ENCODE measurements around the gene PLEKHO2.

PLEKHO2 gene

DNA sequence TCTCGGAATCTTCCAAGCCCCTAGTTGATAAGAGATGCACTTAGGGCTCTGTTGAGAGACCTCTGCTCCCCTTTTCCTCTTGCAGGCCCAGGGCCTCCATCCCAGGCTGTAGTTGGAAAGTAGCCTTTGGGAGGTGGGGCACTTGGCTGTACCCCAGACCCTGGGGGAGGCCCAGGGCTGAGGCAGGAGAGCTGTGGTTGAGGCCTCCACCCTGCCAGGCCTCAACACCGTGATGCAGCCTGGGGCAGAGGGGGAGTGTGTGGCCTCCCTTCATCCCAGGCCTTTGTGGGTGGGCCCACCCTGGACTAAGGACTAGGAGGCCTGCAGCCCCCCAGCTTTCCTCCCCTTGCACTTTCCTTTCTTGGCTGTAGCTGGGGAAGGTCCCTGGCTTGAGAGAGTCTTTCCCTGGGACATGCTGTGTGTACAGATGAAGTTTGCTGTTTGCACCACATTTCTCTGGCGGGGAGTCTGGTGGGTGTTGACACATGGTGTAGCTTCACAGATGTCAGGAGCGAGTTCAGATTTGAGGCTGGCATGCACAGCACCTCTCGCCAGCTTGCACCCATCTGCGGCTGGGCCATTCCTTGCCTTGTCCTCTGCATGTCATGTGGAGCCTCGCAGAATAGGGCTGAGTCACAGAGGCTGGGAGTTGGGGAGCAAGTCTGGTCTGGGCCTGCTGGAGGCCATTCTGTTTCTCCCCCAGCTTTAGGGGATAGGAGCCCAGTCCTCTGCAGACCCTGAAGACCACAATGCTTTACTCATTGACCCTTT, 13.7 kb downstream of the PLEKHO2 start:
- DNase-seq (ENCODE audit: low read depth in 2 of 2), result no peak

DNA sequence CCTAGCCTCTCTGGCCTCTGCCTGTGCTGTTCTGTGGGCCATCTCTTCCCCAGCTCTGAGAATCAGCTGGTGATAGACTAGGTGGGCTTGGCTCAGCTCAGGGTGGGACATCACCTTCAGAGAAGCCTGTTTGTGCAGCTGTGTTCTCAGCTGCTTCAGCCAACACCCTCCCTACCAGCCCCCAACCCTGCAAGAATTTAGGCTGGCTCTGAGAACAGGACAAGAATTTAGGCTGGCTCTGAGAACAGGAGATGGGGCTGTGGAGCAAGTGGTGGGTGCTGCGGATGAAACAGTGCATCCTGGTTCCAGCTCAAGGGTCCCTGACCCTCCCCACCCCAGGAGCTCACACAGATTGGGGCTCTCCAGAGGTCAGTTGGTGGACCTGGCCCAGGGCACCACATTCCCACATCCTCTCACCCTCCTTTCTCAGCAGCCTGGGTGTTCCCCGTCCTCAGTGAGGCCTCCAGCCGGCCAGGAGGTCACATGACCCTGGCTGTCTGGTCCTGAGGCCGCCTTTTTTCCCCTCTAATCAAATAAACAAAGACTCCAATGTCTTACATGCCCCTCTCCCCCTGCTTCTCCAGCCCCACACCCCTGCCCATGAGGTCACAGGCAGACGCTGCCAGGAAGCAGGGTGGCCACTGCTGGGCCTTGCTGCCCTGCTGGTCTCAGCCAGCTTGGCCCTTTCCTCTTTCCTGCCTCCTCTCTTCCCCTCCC, 14.9 kb downstream of the PLEKHO2 start:
- DNase-seq (ENCODE audit: low read depth in 2 of 2), result no peak

DNA sequence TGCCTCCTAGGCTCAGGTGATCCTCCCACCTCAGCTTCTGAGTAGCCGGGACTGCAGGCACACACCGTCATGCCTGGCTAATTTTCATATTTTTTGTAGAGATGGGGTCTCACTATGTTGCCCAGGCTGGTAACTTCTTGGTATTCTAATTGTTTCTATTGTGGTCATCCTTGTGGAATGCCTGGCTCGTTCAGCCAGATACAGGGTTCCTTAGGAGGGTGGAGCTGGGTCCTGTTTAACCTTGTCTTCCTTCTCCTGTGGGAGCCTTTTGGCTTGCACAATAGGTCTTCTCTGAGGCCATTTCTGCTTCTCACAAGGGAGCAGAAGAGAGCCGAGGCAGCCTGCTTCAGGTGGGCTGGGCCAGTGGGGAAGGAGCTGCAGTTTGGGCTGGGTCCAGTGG, 15.7 kb downstream of the PLEKHO2 start:
- no peak for DNase-seq (ENCODE audit: low read depth in 2 of 2)

DNA sequence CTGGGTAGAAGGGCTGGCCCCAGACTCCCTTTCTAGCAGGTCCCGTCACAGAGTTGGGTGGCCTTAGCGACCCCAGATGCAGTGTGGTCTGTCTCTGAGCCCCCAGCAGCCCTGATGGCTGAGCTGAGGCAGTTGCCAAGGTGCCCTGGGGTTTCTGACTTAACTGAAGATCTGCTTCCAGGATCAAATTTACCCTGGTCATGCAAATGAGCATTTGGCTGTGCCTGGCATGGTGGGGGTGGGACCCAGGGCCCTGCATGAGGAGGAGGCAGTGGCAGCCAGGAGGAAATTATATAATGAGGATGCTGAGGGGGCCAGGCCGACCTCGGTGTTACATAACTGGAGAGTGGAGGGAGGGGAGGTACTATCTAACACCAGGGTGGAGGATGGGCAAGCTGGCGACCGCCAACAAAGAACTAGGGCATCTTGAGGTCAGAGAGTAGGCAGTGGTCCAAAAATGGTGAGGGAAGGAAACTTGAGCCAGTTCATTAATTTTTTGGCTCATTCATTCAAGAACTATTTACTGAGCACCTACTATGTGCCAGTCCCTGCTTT, 16.4 kb downstream of the PLEKHO2 start:
- DNase-seq (ENCODE audit: low read depth in 2 of 2), result no peak

DNA sequence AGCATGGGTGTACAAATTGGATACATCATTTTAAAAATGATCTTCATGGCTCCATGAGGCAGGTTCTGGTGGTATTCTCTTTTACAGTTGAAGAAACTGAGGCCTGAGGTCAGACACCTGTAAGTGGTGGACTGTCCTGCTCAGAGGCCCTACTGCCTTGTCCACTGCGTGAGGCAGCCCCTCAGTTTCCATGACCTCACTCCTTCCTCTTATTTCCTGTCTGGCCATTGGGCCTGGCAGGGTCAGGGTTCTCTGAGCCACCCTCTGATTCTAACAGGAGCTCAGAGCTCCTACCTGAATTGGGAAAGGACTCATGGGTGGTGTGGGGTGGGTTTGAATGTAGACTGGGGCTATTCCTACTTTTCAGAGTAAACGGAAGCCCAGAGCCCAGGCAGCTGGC, 17.5 kb downstream of the PLEKHO2 start:
- DNase-seq (ENCODE audit: low read depth in 2 of 2), result no peak

DNA sequence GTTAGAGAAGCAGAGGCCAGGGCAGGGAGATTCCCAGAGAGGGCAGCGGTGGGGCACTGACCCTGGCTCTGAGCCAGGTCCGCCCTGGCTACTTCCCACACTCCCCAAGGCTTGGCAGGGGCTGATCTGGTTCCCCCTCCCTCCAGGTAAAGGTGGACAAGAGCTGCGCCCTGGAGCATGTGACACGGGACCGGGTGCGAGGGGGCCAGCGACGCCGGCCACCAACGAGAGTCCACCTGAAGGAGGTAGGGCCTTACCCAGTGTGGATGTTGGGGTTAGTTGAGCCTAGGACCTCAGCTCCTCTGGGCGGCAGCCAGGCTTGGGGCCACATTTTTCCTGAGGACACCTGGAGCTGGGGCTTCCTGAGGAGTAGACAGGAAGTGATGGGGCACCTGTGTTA, 19.6 kb downstream of the PLEKHO2 start:
- no peak for DNase-seq (ENCODE audit: low read depth in 2 of 2)

DNA sequence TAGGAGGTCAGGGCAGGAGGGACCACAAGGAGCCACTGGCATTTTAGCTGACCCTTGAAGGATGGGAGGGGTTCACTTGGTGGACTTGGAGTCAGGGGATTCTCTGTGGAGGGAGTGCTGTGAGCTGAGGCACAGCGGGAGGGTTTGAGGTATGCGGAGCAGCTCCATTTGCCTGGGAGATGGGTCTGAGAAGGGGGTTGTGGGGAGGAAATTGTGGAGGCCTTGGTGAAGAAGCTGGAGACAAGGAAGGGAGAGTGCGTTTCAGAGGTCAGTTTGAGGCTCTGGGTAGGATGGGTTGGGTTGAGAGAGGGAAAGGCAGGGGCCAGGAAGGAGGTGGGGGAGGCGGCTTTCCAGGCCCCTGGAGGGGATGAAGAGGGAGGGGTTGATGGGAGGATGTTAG, 20.2 kb downstream of the PLEKHO2 start:
- DNase-seq (ENCODE audit: low read depth in 2 of 2), result no peak

DNA sequence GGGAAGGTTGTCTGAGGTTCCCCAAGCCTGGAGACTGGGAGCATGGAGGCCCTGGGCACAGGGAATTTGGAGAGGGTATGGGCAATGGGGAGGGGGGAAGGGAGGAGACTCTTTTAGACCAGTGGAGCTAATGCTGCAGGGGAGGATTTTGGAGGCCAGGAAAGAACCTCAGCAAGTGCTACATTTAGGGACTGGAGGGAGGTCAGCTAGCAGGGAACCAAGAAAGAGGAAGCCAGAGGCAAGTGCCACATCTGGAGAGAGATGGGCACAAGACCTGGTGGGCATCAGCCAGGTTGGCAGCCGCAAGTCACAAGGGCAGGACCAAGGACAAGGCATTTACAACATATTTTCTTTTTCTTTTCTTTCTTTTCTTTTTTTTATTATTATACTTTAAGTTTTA, 20.7 kb downstream of the PLEKHO2 start:
- DNase-seq (ENCODE audit: low read depth in 2 of 2), result no peak

DNA sequence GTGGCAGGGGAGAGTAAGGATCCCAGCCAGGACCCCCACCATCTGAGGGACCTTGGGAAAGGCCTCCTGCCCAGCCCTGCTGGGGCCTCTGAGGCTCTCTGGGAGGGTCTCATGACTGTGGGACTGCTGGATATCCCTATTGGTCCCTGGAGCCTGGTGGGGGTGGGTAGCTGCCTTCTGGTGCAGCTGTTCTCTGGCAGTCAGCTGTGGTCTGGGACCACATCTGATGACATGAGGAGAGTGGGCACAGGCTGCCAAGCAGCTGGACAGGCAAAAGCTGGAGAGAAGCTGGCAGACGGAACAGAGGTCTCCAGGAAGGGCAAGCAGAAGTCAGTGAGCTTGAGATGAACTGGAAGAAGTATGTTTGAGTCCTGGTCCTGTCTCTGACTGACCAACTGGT, 22.4 kb downstream of the PLEKHO2 start:
- no peak for DNase-seq (ENCODE audit: low read depth in 2 of 2)

DNA sequence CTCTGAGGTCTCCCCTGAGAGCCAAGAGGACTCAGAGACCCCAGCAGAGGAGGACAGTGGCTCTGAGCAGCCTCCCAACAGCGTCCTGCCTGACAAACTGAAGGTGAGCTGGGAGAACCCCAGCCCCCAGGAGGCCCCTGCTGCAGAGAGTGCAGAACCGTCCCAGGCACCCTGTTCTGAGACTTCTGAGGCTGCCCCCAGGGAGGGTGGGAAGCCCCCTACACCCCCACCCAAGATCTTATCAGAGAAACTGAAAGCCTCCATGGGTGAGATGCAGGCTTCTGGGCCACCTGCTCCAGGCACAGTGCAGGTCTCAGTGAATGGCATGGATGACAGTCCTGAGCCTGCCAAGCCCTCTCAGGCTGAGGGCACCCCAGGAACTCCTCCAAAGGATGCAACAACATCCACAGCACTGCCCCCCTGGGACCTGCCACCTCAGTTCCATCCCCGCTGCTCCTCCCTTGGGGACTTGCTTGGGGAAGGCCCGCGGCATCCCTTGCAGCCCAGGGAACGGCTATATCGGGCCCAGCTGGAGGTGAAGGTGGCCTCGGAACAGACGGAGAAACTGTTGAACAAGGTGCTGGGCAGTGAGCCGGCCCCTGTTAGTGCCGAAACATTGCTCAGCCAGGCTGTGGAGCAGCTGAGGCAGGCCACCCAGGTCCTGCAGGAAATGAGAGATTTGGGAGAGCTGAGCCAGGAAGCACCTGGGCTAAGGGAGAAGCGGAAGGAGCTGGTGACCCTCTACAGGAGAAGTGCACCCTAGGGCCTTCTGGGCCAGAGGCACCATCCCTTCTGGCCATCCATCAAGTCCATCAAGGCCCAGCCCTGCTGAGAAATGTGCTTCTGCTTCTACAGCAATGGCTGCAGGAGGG, 23.6 kb downstream of the PLEKHO2 start:
- DNase-seq (ENCODE audit: low read depth in 2 of 2), result no peak

DNA sequence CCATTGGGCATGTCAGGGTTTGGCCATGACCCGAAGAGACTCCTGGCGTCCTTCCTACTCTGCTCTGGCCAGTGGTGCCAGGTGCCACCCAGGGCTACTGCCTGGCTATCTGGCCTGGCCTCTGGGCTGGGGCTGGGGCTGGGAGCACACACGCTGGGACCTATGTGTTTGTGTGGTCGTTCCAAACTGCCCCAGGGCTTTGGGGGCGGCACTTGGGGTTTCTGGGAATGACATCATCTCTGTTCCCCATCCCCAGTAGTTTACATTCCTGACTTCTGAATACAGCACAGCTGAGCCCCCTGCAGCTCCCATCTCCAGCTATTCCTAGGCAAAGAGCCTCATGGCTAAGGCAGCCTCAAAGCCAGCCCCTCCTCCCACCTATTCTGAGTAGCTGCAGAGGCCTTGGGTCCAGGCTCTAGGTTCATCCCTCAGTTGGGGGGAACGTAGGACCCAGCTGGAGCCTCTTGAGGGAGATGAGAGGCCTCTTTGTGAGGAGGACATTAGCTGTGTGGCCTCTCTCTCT, 24.3 kb downstream of the PLEKHO2 start:
- DNase-seq (ENCODE audit: low read depth in 2 of 2), result no peak

DNA sequence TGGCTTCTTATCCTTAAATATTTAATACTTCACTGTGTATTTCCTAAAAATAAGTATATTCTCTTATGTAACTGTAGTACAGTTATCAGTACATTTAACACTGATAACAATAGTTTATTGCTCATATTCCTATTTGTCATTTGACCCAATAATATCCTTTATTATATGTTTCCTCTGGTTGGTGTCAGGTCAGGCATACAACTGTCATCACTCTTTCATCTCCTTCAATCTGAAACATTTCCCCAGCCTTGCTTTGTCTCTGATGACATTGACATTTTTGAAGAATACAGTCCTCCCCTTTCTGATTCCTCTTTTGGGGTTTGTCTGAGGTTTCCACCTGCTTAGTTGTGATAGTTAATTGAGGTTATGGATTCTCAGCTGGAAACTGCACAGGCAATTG, 27.8 kb downstream of the PLEKHO2 start:
- DNase-seq (ENCODE audit: low read depth in 2 of 2), result no peak

DNA sequence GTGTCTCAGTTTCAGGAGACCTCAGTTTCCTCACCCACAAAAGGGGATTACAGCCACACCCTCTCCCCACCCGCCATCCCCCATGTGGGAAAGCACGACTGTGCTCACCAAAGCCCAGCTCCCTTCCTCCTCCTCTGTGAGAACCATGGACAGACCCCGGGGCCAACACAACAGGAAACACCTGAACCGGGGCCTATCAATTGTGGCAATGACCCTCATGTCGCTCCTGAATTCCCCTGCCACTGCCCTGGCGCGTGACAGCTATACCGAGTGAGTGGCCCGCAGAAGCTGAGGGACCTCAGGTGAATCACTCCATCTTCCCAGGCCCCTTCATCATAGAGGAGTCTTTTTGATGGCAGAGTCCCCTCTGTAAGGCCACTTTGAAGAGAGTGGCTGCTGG, 28.6 kb downstream of the PLEKHO2 start:
- DNase-seq (ENCODE audit: low read depth in 2 of 2), result no peak

DNA sequence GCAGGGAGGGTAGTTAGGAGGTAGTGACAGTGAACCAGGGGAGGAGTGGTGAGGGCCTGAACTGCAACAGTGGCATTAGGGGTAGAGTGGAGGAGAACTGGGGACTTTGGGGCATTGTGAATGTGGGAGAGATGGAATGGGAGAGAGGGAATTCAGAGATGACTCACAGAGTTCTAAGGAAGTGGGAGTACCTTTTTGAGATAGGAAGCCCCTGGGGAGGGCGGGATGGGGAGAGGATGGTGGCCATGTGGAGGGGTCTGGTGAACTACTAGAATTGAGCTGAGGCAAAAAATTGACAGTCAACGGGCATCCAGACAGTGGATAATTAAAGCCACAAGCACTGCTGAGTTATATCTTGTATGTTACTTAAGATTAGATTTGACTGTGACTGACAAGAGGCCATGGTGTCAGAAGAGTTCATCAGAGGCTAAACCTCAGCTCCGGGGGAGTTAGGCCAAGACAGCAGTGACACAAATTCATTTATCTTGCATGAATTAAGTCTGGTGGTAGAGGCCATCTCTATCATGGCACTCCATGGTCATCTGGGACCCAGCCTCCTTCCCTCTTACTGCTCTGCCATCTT, 34.0 kb downstream of the PLEKHO2 start:
- DNase-seq (ENCODE audit: low read depth in 2 of 2), result no peak

DNA sequence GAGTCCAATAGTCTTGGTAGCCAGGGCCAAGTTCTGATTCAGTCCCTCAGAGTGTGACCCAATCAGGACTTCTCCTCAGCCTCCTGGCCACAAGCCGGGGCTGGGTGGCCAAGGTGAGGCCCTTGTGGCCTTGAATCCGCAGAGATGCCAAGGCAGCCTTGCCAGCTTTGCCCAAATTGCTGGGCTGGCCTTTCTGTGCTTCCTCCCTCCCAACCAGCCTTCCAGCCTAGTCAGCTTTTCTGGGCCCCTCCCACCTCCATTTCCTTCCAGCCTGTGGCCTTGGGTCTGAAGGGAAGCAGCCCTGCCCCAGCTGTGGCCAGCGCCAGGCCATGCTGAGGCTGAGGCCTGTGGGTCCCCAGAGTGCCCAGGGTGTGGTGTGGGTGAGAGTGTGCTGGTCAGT, 35.7 kb downstream of the PLEKHO2 start:
- DNase-seq (ENCODE audit: low read depth in 2 of 2), result no peak

DNA sequence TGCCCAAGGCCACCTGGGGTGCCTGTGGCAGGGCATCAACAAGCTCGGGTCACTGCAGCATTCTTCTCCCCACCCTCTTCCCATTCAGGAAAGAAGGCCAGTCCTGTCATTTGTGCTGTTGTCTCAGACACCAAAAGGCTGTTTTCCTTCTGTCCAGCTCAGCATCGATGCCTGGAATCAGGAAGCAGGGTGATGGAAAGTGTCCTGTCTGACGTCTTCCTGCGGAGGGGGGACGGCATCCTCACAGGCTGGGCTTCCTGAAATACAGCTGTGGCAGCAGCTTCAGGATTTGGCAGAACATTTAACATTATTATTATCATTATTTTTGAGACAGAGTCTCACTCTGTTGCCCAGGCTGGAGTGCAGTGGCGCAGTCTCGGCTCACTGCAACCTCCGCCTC, 37.0 kb downstream of the PLEKHO2 start:
- DNase-seq (ENCODE audit: low read depth in 2 of 2), result no peak

DNA sequence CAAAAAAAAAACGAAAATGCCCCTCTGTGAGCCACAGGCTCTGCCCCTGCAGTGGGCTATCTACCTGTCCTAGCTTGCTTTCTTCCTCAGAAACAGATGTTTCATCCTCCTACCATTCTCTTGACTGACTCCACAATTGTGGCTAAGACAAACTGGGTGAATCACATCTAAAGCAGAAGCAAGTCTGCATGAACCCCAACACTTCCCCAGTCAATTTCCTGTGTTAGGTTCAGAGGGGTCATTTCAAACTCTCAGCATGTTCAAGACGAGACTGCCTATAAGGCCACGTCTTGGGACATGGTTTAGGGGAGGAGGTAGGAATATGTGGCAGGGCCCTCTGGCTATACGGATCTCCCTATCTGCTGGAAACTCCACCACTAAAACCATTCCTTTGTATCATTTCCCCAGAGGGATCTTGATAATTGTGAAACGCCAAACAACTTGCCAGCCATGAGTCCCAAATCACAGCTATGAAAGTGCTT, 41.4 kb downstream of the PLEKHO2 start:
- DNase-seq (ENCODE audit: low read depth in 2 of 2), result no peak

DNA sequence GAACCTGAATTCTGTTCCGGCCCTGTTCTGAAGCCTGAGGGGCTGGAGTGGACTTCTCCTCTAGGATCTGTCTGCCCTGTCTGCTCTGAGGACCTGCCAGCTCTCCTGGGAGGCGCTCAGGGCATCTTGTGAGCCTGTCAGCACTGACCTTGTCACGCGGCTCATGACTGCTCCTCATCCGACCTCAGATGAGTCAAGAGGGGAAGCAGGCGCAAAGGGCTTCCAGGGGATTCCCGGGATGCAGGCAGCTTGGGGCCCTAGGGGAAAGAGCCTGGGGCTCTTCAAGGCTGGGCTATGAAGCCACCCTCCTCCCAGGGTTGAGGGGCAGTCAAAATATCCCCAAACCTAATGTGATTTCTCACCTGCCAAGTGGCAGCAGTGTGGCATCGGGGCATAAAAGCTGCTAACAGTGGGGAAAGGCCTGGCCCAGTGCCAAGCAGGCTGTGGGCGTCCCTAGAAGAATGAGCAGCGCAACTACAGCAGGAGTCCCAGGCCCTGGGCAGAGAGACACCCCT, 42.3 kb downstream of the PLEKHO2 start:
- DNase-seq (ENCODE audit: low read depth in 2 of 2), result peak; percentile 62 to 64

DNA sequence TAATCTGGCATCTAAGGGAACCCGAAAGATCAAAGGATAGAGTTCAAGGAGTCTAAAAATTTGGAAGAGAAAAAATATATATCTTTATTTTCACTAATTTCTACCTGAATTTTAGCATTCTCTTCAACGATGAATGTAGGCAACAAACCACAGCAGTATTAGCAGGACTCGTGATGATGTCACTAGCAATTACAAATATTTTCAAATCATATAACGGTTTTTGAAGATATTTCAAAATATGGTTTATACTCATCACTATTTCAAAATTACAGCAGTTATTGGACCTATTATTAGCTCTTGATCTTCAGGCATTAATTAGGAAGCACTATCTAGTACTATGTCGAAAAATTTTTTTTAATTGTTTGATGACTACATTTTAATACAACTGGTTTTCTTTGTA, 43.0 kb downstream of the PLEKHO2 start:
- DNase-seq (ENCODE audit: low read depth in 2 of 2), result no peak

DNA sequence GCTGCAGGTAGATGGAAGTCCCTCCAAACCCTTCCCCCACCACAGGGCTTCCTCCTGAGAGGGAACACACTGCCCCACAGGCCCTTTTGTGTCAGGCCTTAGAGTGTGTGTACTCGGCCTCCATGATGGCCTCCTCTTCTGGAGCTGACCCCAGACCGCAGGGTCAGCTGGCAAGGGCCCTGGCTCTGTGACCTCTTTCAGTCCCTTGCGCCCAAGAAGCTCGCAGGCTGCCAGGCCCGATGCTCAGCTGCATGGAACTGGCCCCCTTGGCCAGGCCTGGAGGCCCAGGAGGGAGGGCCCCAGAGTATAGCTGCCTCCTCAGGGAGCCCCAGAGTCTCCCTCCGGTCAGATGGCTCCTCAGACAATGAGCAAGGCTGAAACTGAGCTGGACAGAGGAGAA, 46.6 kb downstream of the PLEKHO2 start:
- DNase-seq (ENCODE audit: low read depth in 2 of 2), result no peak

DNA sequence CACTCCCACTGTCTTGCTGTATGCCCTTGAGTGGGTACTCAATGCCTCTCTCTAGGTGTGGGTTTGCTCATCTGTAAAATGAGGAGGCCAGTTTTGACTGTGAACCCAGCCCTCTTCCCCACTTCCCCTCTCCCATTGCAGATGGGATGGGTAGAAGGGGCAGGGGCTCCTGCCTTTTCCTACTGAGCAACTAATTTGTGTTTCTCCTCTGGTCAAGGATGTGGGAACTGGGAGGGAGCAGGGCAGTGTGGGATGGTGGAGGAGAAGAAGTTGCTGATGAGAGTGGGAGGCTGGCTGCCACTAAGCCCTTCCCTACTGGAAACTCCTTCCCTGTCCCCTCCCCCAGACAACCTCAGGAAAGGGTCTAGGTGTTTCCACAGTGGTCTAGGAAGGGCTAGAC, 49.8 kb downstream of the PLEKHO2 start:
- no peak for DNase-seq (ENCODE audit: low read depth in 2 of 2)
